ENCODE results near the gene SMARCA2.
"Not testable (repeated sequence)": the region's sequence is repeated elsewhere in the genome, so short reads cannot be mapped to it uniquely, and the experiment has no call there.

Gene SMARCA2

GRCh38 chr9:2142212-2142611, 127.1 kb downstream of the SMARCA2 start:
- DNase-seq: no peak
- H3K79me2 ChIP-seq (ENCODE audit: low read length): peaks cover 10% of the 10 kb centered on the region
- H3K9me3 ChIP-seq (replicated peaks; ENCODE audit: insufficient read depth, low read length): no peaks in the 10 kb centered on the region
- H3K4me2 ChIP-seq (ENCODE audit: low read depth, low read length): no peak overlapping the region
- H3F3A ChIP-seq (ENCODE audit: insufficient read depth, low read length): no peaks in the 10 kb centered on the region
- no peaks in the 10 kb centered on the region for H3K4me1 ChIP-seq (ENCODE audit: low read length)
- no peaks in the 10 kb centered on the region for H3K27me3 ChIP-seq (replicated peaks; ENCODE audit: insufficient read depth, low read length)
- no peaks in the 10 kb centered on the region for H3K36me3 ChIP-seq (replicated peaks; ENCODE audit: insufficient read depth, low read length)
- no peak overlapping the region for H3K4me3 ChIP-seq (ENCODE audit: low read length)
- H3K9ac ChIP-seq (ENCODE audit: low read length): no peak overlapping the region
- no peaks in the 10 kb centered on the region for H3K9me2 ChIP-seq (replicated peaks; ENCODE audit: insufficient read depth, low read length)
- no peak overlapping the region for H3K27ac ChIP-seq (ENCODE audit: low read length)
- no peak for TF ChIP-seq CTCF (IDR thresholded peaks at IDR 0.05; ENCODE audit: low read length)
- no peak for TF ChIP-seq EZH2phosphoT487 (IDR thresholded peaks at IDR 0.05; ENCODE audit: low read length)
- no peak for TF ChIP-seq EZH2 (optimal IDR thresholded peaks at IDR 0.05; ENCODE audit: low read depth, low read length)
- no peak overlapping the region for H2AFZ ChIP-seq (ENCODE audit: low read length)
- H4K20me1 ChIP-seq (ENCODE audit: insufficient read depth, low read length): no peaks in the 10 kb centered on the region

DNA sequence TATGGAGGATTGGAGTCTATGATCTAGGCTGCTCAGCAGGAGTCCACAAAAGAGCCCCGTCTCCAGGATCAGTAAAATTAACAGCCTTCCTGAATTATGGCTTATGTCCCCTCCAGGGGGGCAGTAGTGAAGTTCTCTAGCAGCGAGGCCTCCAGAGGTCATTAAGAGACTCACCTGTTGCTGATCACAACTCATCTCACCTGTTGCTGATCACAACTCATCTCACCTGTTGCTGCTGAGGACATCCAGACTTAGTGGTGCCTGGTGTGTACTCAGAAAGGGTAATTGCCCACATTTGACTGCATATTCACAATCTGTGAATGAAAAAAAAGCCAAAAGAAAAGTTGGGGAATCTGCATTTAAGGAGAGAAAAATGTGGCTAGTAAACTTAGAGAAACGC, 129.5 kb downstream of the SMARCA2 start:
- Histone ChIP-seq H3K27me3 (replicated peaks; ENCODE audit: insufficient read depth, low read length) (no peaks in the 10 kb centered on the region), H3K9me3 (replicated peaks; ENCODE audit: insufficient read depth, low read length) (no peaks in the 10 kb centered on the region), H3K4me1 (ENCODE audit: low read length) (no peaks in the 10 kb centered on the region), H3K9me2 (replicated peaks; ENCODE audit: insufficient read depth, low read length) (no peaks in the 10 kb centered on the region), H3K4me3 (ENCODE audit: low read length) (no peak overlapping the region), H3K4me2 (ENCODE audit: low read depth, low read length) (no peak overlapping the region), H2AFZ (ENCODE audit: low read length) (no peak overlapping the region), H3K79me2 (ENCODE audit: low read length) (peaks cover 13% of the 10 kb centered on the region), H4K20me1 (ENCODE audit: insufficient read depth, low read length) (no peaks in the 10 kb centered on the region), H3F3A (ENCODE audit: insufficient read depth, low read length) (no peaks in the 10 kb centered on the region), H3K36me3 (replicated peaks; ENCODE audit: insufficient read depth, low read length) (no peaks in the 10 kb centered on the region), H3K9ac (ENCODE audit: low read length) (no peak overlapping the region), H3K27ac (ENCODE audit: low read length) (no peak overlapping the region)
- DNase-seq: no peak
- no peak for TF ChIP-seq EZH2 (optimal IDR thresholded peaks at IDR 0.05; ENCODE audit: low read depth, low read length)
- TF ChIP-seq CTCF (IDR thresholded peaks at IDR 0.05; ENCODE audit: low read length): no peak
- TF ChIP-seq EZH2phosphoT487 (IDR thresholded peaks at IDR 0.05; ENCODE audit: low read length): no peak

DNA sequence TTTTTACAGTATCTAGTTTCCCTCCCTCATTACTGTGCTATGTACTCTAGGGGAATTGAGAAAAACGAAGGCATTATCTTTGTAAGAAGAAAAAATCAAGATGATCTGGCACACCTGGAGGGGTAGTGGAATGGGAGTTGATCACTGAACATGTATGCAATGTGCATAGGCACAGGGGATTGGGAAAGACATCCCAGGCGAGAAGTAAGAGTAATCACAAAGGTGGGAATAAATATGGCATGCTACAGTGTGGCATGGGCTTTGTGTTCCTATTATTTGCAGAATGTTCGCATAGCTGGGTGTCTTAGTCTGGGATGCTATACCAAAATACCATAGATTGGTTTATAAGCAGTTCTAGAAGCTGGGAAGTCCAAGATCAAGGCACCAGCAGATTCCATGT, 130.6 kb downstream of the SMARCA2 start:
- no peaks in the 10 kb centered on the region for H4K20me1 ChIP-seq (ENCODE audit: insufficient read depth, low read length)
- H3K79me2 ChIP-seq (ENCODE audit: low read length): peaks cover 22% of the 10 kb centered on the region
- no peak for DNase-seq
- no peaks in the 10 kb centered on the region for H3K9me3 ChIP-seq (replicated peaks; ENCODE audit: insufficient read depth, low read length)
- H3K27ac ChIP-seq (ENCODE audit: low read length): no peak overlapping the region
- H3K9ac ChIP-seq (ENCODE audit: low read length): no peak overlapping the region
- H3K4me3 ChIP-seq (ENCODE audit: low read length): no peak overlapping the region
- H3K4me1 ChIP-seq (ENCODE audit: low read length): no peaks in the 10 kb centered on the region
- no peak overlapping the region for H3K4me2 ChIP-seq (ENCODE audit: low read depth, low read length)
- H3K36me3 ChIP-seq (replicated peaks; ENCODE audit: insufficient read depth, low read length): no peaks in the 10 kb centered on the region
- no peaks in the 10 kb centered on the region for H3K9me2 ChIP-seq (replicated peaks; ENCODE audit: insufficient read depth, low read length)
- TF ChIP-seq EZH2phosphoT487 (IDR thresholded peaks at IDR 0.05; ENCODE audit: low read length): no peak
- H3K27me3 ChIP-seq (replicated peaks; ENCODE audit: insufficient read depth, low read length): no peaks in the 10 kb centered on the region
- H3F3A ChIP-seq (ENCODE audit: insufficient read depth, low read length): no peaks in the 10 kb centered on the region
- no peak overlapping the region for H2AFZ ChIP-seq (ENCODE audit: low read length)

- not testable (repeated sequence) for H3K36me3 ChIP-seq (replicated peaks; ENCODE audit: insufficient read depth, low read length); H3K9ac ChIP-seq (ENCODE audit: low read length); DNase-seq; H3K27me3 ChIP-seq (replicated peaks; ENCODE audit: insufficient read depth, low read length); H3F3A ChIP-seq (ENCODE audit: insufficient read depth, low read length); H3K9me2 ChIP-seq (replicated peaks; ENCODE audit: insufficient read depth, low read length); H4K20me1 ChIP-seq (ENCODE audit: insufficient read depth, low read length); H2AFZ ChIP-seq (ENCODE audit: low read length); H3K9me3 ChIP-seq (replicated peaks; ENCODE audit: insufficient read depth, low read length); H3K4me3 ChIP-seq (ENCODE audit: low read length); H3K4me2 ChIP-seq (ENCODE audit: low read depth, low read length); H3K27ac ChIP-seq (ENCODE audit: low read length); H3K4me1 ChIP-seq (ENCODE audit: low read length)
- H3K79me2 ChIP-seq (ENCODE audit: low read length): peaks cover 27% of the 10 kb centered on the region
- TF ChIP-seq CTCF (IDR thresholded peaks at IDR 0.05; ENCODE audit: low read length): peak; percentile 38
Measured at GRCh38 chr9:2146700-2147099, 131.6 kb downstream of the SMARCA2 start.

Measured in MM.1S (cell line).